GM12891 (cell line): ENCODE measurements around the gene GGCX.

Experiments used
- POLR2A ChIP-seq: IDR thresholded peaks from 2 replicates; pipeline ENCODE4 v1.6.1; 2011; ENCODE audit warnings: low read depth, low read length, control low read depth
- POLR2AphosphoS5 ChIP-seq: IDR thresholded peaks from 2 replicates; pipeline ENCODE4 v1.6.1; 2011; ENCODE audit warnings: low read depth, low read length, control low read depth
- SPI1 ChIP-seq: IDR thresholded peaks from 2 replicates; pipeline ENCODE4 v1.6.1; 2011; ENCODE audit warnings: low read depth, low read length, control low read depth
- TAF1 ChIP-seq: IDR thresholded peaks from 2 replicates; pipeline ENCODE4 v1.6.1; 2011; ENCODE audit warnings: low read depth, low read length, control low read depth

- TF ChIP-seq POLR2A, result no peak
- no peak for TF ChIP-seq POLR2AphosphoS5
- no peak for TF ChIP-seq TAF1
- TF ChIP-seq SPI1, result no peak
Observed at GRCh38 chr2:85550486-85550885, 10.8 kb downstream of the GGCX start.
